Measurements from ENCODE around the gene RAD51AP2.

The RAD51AP2 gene

DNA sequence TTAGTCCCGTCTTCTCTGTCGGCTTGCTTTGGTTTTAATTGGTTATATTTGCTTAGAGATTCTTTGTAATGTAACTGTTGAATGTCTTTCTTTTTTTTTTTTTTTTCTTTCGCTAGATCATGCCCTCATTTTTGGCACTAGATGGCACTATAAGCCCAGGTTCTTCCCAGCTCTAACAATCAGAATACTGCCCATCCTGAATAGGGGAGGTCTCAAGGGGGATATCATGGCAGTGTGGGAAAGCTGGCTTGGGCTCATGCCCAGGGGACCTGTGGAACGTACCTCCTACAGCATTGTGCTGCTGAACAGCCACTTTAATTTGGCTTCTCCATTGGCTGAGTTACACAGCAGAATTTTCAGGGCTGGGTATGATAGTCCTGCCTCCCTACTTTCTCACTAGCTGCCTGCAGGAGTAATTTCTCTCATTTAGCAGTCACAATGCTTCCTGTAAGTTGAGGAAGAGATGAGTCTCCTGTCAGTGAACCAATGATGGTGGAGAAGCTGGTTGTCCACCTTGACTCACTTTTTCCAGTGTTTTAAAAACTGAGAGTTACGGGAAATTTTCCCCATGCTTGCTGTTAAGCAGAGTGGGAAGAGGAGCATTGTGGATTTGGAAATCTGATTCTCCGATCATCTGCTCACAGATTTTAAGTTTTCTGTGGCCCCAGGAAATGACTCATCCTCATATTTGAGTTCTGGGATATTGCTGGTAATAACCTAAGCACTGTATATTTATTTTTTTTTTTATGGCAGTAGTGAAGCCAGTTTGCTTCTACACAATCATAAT, 47.2 kb downstream of the RAD51AP2 start:
- DNase-seq = no peak

GRCh38 chr2:17461087-17461475, 57.2 kb downstream of the RAD51AP2 start:
- DNase-seq = no peak
